ENCODE results near the gene ANP32B.
"Not testable (repeated sequence)": the region's sequence is repeated elsewhere in the genome, so short reads cannot be mapped to it uniquely, and the experiment has no call there.

ANP32B gene

DNA sequence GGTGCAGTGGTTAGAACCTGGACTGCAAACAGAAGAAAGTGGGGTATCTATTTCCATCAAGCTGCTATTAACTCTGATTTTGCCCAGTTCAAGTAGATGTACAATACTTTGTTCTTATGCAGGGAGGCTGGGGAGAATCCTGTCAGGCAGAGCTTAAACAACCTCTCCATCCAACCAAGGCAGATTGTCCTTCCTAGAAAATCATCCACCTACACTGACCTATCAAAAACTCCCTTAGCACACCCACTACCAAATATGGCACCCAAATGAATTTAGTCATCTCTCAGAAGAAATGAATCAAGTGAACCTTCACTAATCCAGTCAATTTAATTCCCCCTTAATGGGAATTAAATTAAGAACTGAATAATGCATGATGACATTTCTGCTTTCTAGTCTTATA, 26.8 kb upstream of the ANP32B start:
- no peak overlapping the region for H3K27ac ChIP-seq
- TF ChIP-seq, protein P1, sequence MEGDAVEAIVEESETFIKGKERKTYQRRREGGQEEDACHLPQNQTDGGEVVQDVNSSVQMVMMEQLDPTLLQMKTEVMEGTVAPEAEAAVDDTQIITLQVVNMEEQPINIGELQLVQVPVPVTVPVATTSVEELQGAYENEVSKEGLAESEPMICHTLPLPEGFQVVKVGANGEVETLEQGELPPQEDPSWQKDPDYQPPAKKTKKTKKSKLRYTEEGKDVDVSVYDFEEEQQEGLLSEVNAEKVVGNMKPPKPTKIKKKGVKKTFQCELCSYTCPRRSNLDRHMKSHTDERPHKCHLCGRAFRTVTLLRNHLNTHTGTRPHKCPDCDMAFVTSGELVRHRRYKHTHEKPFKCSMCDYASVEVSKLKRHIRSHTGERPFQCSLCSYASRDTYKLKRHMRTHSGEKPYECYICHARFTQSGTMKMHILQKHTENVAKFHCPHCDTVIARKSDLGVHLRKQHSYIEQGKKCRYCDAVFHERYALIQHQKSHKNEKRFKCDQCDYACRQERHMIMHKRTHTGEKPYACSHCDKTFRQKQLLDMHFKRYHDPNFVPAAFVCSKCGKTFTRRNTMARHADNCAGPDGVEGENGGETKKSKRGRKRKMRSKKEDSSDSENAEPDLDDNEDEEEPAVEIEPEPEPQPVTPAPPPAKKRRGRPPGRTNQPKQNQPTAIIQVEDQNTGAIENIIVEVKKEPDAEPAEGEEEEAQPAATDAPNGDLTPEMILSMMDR (conservative IDR thresholded peaks at IDR 0.05; ENCODE audit: low read depth, low read length): no peak
- no peak overlapping the region for H2AFZ ChIP-seq (ENCODE audit: low read depth)
- H3K4me2 ChIP-seq: no peak overlapping the region
- H3K9ac ChIP-seq: no peak overlapping the region
- no peaks in the 10 kb centered on the region for H3K79me2 ChIP-seq (ENCODE audit: insufficient read depth, low read depth)
- H3K4me3 ChIP-seq (IDR thresholded peaks at IDR 0.05; ENCODE audit: insufficient read depth, low read depth, low read length): no peak overlapping the region
- no peaks in the 10 kb centered on the region for H3K36me3 ChIP-seq (ENCODE audit: insufficient read depth)
- H3K4me1 ChIP-seq (ENCODE audit: low read depth, poor library complexity, severe bottlenecking): peaks cover 8% of the 10 kb centered on the region
- H3K27me3 ChIP-seq (ENCODE audit: insufficient read depth, low read depth): no peaks in the 10 kb centered on the region
- no peaks in the 10 kb centered on the region for H4K20me1 ChIP-seq (ENCODE audit: insufficient read depth)

DNA sequence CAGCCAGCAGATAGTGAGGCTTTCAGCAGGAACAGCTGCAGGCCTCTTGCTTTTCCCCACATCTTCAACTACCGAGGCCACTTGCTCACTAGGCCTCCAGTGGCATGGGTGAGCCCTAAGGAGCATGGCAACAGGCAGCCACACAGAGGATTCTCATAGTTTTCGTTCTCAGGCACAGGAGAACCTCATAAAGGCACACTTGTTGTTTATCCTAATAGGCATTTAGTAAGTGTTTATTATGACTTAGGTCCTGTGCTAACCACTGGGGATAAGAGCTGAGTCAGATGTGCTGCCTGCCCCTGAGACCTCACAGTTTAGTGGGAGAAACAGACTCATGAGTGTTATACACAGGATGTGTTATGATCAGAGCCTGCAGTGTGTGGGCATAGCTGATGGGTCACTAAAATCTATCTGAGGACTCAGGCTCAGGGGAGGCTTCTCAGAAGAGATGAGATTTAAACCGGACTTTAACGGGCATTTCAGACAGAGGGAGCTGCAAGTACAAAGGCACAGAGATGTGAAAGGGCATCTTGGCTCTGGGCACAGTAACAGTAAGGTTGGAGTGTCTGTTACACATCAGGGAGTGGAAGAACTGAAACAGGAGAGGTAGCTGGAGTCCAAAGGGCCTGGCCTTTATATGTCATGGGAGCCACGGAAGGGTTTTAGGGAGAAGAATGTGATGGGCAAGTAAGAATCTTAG, 24.2 kb upstream of the ANP32B start:
- no peak overlapping the region for H3K27ac ChIP-seq
- no peak overlapping the region for H3K4me2 ChIP-seq
- TF ChIP-seq, protein P1 (conservative IDR thresholded peaks at IDR 0.05; ENCODE audit: low read depth, low read length): no peak
- H3K27me3 ChIP-seq (ENCODE audit: insufficient read depth, low read depth): no peaks in the 10 kb centered on the region
- no peak overlapping the region for H2AFZ ChIP-seq (ENCODE audit: low read depth)
- no peak overlapping the region for H3K4me3 ChIP-seq (IDR thresholded peaks at IDR 0.05; ENCODE audit: insufficient read depth, low read depth, low read length)
- H4K20me1 ChIP-seq (ENCODE audit: insufficient read depth): no peaks in the 10 kb centered on the region
- no peak overlapping the region for H3K9ac ChIP-seq
- no peaks in the 10 kb centered on the region for H3K36me3 ChIP-seq (ENCODE audit: insufficient read depth)
- H3K4me1 ChIP-seq (ENCODE audit: low read depth, poor library complexity, severe bottlenecking): peaks cover 7% of the 10 kb centered on the region
- no peaks in the 10 kb centered on the region for H3K79me2 ChIP-seq (ENCODE audit: insufficient read depth, low read depth)

DNA sequence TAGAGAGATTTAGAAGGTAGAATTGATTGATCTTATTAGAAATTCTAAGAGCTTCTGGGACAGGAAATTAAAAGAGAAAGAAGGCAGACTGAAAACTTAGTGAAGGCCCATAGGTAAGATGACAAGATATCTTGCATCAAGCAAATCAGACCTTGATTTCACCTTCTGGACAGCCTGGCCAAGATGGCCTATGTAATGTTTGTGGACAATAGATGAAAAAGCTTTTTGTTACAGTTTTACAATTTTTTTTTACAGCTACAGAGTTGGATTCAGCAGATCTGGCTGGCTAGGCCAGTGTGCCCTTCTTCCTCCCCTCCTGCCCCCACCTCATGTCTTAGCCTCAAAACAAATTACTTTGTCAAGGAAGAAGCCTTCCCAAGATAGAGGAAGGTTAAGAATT, 23.6 kb upstream of the ANP32B start:
- Histone ChIP-seq H3K79me2 (ENCODE audit: insufficient read depth, low read depth) (no peaks in the 10 kb centered on the region), H3K4me3 (IDR thresholded peaks at IDR 0.05; ENCODE audit: insufficient read depth, low read depth, low read length) (no peak overlapping the region), H3K4me2 (no peak overlapping the region), H3K4me1 (ENCODE audit: low read depth, poor library complexity, severe bottlenecking) (peaks cover 5% of the 10 kb centered on the region), H4K20me1 (ENCODE audit: insufficient read depth) (no peaks in the 10 kb centered on the region), H3K27ac (no peak overlapping the region), H2AFZ (ENCODE audit: low read depth) (no peak overlapping the region), H3K27me3 (ENCODE audit: insufficient read depth, low read depth) (no peaks in the 10 kb centered on the region), H3K36me3 (ENCODE audit: insufficient read depth) (no peaks in the 10 kb centered on the region), H3K9ac (no peak overlapping the region)
- TF ChIP-seq, protein P1 (conservative IDR thresholded peaks at IDR 0.05; ENCODE audit: low read depth, low read length): no peak

- not testable (repeated sequence) for H2AFZ ChIP-seq (ENCODE audit: low read depth); H3K36me3 ChIP-seq (ENCODE audit: insufficient read depth); H3K4me1 ChIP-seq (ENCODE audit: low read depth, poor library complexity, severe bottlenecking)
Observed at GRCh38 chr9:97960678-97961328, 22.3 kb upstream of the ANP32B start.

DNA sequence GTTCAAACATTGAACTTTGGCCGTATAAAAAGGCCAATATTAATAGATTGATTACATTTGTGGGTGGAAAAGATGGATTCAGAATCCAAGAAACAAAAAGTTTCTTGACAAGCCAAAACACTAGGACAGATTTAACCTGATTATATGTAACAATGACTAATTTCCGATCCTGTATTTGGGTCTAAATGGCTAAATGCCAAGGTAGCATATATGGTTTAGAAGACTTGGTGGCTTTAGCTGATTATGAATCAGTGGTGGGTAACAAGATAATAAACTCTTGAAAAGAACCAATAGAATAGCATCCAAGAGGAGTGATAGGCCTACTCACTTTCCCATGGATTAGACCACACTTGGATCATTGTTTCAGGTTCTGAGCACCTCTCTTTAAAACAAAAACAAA, 21.8 kb upstream of the ANP32B start:
- Histone ChIP-seq H3K27me3 (ENCODE audit: insufficient read depth, low read depth) (no peaks in the 10 kb centered on the region), H3K4me2 (no peak overlapping the region), H3K4me3 (IDR thresholded peaks at IDR 0.05; ENCODE audit: insufficient read depth, low read depth, low read length) (no peak overlapping the region), H3K9ac (no peak overlapping the region), H3K27ac (no peak overlapping the region), H4K20me1 (ENCODE audit: insufficient read depth) (no peaks in the 10 kb centered on the region), H2AFZ (ENCODE audit: low read depth) (no peak overlapping the region), H3K79me2 (ENCODE audit: insufficient read depth, low read depth) (no peaks in the 10 kb centered on the region), H3K36me3 (ENCODE audit: insufficient read depth) (no peaks in the 10 kb centered on the region), H3K4me1 (ENCODE audit: low read depth, poor library complexity, severe bottlenecking) (no peaks in the 10 kb centered on the region)
- TF ChIP-seq, protein P1 (conservative IDR thresholded peaks at IDR 0.05; ENCODE audit: low read depth, low read length): no peak

More at GRCh38 chr9:97960678-97961328, 22.3 kb upstream of the ANP32B start:
- not testable (repeated sequence) for H4K20me1 ChIP-seq (ENCODE audit: insufficient read depth); H3K79me2 ChIP-seq (ENCODE audit: insufficient read depth, low read depth); H3K27ac ChIP-seq; H3K9ac ChIP-seq; H3K27me3 ChIP-seq (ENCODE audit: insufficient read depth, low read depth); H3K4me2 ChIP-seq; H3K4me3 ChIP-seq (IDR thresholded peaks at IDR 0.05; ENCODE audit: insufficient read depth, low read depth, low read length)
